HG02759 (cell line): ENCODE data around the gene IFIT2.

Experiments used
- ATAC-seq: cut with Tn5 transposase; IDR thresholded peaks from one replicate; pipeline ENCODE4 v1.9.1; 2021; ENCODE audit warnings: mild to moderate bottlenecking, moderate library complexity; ENCODE audit not compliant: unreplicated experiment

IFIT2 gene

DNA sequence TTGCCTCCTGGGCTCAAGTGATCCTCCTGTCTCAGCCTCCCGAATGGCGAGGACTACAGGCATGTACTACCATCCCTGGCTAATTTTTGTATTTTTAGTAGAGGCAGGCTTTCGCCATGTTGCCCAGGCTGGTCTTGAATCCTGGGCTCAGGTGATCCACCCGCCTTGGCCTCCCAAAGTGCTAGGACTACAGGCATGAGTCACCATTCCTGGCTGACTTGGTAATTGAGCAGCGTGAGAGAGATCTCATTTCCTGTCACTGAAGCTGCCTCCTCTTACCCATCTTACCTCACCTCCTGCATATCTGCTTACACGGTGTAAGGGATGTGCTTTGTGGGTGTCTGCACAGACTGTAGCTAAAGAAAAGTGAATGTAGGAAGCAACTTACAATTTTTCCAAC, 35.6 kb downstream of the IFIT2 start:
- no peak for ATAC-seq

DNA sequence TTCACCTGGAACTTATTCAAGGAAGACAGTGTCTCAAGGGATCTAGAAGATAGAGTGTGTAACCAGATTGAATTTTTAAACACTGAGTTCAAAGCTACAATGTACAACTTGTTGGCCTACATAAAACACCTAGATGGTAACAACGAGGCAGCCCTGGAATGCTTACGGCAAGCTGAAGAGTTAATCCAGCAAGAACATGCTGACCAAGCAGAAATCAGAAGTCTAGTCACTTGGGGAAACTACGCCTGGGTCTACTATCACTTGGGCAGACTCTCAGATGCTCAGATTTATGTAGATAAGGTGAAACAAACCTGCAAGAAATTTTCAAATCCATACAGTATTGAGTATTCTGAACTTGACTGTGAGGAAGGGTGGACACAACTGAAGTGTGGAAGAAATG, 36.9 kb downstream of the IFIT2 start:
- no peak for ATAC-seq

DNA sequence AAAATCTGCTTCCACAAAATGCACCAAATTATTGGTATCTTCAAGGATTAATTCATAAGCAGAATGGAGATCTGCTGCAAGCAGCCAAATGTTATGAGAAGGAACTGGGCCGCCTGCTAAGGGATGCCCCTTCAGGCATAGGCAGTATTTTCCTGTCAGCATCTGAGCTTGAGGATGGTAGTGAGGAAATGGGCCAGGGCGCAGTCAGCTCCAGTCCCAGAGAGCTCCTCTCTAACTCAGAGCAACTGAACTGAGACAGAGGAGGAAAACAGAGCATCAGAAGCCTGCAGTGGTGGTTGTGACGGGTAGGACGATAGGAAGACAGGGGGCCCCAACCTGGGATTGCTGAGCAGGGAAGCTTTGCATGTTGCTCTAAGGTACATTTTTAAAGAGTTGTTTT, 38.0 kb downstream of the IFIT2 start:
- ATAC-seq, result no peak

DNA sequence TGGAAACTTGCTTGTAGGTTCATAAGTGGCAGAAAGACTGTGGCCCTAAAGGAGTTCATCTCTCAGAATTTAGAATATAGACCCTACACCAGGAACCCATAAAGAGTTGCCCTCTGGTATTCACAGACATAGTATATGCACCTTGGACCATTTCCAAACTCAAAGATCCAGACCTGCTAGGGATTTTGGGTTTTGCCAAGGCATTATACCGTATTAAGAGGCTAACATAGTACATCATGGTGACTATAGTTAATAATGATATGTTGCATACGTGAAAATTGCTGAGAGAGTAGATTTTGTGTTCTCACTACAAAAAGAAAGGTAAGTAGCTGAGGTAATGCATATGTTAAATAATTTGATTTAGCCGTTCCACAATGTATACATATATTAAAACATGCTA, 39.8 kb downstream of the IFIT2 start:
- no peak for ATAC-seq

DNA sequence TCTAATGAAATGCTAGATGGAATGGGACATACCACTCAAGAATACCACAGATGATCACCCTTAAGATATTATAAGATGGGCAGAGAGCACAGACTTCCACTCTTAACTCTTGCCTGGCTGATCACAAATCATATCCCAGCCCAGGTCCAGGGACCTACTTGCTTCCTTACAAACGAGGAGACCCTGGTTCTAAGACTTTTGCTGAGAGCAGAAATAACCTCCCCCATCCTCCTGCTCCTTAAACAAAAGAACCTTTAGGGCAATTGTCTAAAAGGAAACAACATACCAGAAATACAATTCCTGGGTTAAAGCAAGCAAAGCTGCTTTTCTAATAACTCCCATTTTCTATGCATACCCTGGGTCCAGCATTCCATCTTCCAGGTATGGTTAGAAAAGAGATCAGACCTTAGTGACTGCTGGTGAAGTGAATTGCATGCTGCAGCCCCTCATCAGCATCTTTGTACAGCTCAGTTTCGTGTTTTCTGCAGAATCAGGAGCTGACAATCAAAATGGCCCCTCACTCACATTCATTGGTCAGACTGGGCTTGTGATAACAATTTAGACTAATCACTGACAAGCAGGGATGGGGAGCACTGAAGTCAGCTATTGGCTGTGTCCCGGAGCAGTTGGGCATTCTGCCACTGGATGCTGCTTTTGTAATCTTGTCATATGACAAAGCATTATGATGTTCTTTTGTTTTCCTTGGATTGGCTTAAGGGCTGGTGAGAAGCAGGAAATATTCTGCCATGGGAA, 40.5 kb downstream of the IFIT2 start:
- no peak for ATAC-seq

DNA sequence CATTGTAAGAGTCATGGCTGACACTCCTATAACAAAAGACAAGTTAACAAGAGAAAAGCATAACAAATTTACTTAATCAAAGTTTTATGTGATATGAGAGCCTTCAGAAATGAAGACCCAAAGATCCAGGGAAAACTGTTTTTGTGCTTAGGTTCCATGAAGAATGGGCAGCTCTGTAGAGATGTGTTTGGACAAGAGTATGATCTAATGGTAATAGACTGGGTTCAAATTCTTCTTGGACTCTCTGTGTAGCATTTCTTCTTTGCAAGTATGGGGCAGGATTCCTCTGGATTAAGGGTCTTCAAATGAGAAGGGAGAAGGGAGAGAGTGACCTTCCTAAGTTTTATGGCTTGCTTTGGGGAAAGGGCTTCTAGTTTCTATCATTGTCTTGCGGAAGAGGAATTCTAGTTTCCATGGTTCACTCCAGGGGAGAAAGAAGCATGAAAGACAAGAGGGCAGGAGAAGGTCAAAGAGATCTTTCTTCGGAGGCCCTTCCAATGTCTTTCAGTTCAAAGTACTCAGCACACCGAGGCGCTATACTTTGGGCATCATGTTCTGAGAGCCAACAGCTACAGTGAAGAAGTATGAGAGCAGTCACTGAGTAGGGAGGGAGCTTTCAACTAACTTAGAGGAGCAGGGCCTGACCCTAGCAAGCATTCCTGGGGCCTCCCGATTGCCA, 41.4 kb downstream of the IFIT2 start:
- ATAC-seq, result no peak

DNA sequence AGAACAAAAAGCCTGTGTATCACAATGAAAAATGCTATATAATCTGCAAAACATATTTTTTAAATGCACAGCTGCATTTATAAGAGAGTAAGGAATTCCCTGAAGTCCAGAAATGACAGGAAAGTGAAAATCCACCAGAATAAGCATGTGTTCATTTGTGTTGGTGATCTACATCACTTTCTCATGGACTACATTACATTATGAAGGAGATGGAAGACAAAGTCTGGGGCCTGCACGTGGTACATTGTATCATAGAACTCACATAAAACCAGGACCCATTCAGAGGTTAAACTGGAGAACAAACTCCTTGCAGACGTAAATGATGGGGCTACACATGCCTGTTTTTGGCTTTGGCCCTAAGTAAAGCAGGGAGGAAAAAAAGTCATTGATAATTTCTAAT, 42.3 kb downstream of the IFIT2 start:
- no peak for ATAC-seq

DNA sequence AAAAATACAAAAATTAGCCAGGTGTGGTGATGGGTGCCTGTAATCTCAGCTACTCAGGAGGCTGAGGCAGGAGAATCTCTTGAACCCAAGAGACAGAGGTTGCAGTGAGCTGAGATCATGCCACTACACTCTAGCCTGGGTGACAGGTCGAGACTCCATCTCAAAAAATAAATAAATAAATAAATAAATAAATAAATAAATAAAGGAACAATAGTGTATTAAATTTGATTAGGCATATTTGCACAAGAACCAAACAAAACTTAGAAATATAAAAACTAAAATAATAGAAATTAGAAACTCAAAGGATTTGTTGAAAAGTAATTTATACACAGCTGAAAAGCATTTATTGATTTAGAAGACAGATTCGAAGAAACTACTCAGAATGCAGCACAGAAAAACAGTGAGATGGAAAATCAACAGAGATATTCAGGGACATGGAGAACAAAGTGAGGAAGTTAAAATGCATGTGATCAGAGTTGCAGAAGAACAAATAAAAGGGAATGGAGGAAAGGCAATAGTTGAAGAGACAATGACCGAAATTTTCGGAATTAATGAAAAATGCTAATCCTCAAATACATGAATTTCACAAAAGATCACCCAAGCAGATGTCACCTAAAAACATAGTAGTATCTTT, 43.6 kb downstream of the IFIT2 start:
- ATAC-seq, result no peak

DNA sequence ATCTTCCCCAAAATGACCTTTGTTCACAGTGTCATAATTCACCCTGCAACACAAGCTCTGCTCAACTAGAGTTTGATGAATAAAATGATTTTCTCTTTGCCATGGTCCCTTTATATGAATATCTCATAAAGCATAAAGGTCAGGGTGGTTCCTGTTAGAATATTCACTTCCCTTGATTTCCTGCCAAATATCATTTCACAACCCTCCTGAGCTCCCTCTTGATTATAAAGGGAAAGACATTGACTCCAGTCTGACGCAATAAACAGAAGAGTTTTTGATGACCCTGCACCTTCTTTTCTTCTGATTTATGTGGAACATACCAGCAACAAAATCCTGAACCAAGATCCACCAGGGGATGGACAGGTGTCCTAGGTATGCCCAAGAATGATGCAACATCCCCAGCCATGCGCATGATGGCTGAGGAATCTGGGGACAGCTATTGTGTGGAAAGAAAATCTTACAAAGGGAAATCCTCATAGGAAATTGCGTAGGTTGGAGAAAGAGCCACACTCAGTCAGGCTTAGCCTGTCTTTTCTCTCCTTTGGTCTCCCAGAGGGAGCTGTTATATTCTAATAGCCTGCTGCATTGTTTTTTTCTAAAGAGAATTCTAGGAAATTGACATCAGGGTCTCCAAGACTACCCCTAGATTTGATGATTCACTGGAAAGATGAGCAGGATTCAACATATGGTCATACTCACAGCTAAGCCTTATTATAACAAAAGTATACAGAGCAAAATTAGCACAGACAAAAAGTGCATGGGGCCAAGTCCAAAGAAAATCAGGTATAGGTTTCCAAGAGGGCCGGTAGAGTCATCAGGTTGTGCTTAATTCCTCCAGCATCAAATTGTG, 44.8 kb downstream of the IFIT2 start:
- ATAC-seq, result no peak

DNA sequence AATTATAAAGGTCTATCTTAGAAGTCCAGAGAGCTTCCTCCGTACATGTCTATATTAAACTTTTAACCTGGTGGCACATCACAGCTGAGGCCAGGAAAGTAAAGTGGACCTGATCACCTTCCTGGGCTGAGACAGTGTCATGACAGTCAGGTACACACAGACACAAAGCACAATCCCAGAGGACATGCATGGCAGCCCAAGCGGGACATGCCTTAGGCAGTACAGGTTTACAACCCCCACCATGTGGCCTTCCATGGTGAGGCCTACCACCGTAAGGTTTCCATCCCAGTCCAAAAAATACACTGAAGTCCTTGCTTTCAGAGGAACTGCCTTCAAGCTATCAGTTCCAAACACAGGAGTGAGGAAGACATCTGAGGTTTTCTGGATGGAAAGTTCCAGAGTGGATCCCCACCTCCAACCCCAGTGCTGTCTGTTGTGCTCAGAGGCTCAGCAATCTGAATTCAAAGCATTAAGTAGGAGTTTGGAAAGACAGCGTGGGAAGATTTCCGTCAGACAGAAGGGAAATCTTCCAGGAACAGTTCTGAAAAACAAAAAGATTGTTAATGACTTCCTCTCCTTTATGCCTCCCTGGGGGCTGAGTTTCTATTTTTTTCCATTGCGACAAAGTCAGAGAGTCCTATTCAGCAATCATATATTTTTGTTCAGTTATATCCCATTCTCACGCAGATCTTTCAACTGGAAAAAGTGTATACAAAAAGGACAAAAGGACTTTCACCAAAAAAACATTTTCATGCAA, 46.0 kb downstream of the IFIT2 start:
- ATAC-seq, result no peak

DNA sequence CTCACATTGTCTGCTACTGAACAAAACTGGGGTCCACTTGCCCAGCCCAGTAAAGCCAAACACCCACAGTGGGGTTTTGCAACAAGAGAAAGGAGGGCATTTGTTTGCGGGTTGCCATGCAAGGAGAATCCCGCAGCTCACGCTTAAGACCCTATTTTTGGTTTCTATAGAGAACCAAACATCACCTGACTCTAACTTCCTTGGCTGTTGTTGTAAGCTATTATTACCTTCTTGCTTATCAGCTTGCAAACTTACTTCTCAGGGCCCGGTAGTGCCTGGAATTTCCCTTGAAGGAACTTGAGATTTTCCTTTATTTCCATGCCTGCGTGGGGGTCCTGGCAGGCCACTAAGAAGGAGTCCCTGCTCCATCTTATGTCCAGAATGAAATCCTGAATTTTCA, 46.6 kb downstream of the IFIT2 start:
- no peak for ATAC-seq

DNA sequence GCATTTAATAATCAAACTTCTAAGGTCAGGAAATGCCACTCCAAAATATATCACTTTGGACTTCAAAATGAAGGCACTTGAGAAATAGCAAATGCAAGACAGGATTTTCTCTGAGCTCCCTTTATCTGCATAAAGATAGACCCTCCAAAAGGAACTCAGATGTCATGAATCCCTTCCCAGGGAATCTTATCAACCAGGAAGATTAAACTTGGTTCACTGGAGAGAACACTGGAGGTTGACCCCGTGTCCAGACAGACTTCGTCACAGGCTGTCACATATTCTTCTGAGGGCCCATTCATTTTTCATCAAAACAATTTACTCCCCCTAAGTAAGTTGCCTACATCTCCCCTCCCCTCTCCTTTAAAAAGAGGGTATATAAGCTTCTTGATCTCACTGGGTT, 47.1 kb downstream of the IFIT2 start:
- no peak for ATAC-seq

DNA sequence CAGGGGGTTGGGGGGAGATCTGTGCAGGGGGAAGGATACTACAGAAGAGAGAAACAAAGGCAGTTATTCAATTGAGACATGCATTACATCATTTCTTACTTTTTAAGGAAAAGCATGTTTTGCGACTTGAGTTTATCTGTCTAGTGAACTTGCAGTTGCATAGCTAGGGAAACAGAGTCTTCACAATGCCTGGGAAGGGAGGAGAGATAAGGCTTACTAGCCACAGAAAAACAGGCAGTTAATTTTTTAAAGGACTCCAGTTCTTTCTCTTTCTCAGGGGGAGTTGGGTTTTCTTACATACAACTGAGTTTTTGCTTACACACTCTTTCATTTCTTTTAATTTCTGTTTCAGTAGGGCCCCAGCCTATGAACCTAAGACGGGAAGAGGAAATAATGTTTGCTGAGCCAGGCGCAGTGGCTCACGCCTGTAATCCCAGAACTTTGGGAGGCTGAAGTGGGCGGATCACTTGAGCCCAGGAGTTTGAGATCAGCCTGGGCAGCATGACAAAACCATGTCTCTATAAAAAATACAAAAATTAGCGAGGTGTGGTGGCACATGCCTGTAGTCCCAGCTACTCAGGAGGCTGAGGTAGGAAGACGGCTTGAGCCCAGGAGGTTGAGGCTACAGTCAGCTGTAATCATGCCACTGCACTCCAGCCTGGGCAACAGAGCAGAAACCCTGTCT, 48.9 kb downstream of the IFIT2 start:
- peak; percentile 46 for ATAC-seq

DNA sequence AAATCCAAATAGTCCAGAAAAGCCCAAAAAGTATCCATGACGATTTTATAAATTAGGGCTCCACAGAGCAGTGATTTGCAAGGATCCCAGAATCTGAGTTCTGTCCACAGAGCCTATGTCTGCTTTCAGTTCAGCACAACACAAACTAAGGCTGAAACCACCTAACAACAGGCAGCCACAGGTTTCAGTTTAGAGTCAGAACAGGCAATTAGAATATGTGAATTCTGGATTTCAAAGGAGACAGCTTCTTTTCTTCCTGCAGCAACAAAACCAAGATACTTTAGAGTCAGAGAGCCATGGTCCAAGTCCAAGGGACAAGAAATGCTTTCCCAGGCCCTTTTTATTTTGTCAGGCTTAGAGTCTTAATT, 49.5 kb downstream of the IFIT2 start:
- ATAC-seq, result peak; percentile 80

DNA sequence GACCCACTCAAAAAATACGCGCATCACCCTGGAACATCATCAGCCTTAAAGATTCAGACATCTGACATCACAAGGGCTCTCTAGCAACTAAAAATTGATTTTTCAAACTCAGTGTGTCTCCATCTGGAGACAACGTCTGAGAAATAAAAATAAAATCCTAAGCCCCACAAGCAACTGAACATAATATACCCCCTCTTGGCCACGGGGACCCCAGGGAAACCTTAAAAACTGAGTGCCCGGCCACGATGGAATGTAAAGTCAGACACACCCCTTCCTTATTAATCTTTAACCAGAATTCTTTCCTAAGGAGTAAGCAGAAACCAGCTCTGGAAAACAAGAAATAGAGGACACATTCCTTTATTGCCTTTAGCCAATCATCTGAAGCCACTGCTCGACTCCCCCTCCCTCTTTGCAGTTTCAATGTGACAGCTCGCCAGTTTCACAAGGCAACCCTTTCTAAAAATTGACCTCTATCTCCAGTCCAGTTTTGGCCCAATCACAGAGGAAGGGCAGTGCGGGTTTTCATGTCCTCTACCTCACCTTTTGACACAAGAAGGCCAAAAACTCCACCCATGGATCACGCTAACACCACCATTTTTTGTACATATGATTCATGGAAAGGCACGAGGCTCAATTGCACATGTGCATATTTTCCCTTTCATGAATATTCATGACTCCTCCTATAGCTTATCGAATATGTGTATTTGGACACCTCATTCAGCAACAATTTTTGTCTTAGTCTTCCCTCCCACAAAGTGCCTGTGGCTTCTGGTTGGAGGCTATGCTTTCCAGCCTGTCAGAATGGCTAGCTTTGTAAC, 50.1 kb downstream of the IFIT2 start:
- peak; percentile 33 for ATAC-seq

DNA sequence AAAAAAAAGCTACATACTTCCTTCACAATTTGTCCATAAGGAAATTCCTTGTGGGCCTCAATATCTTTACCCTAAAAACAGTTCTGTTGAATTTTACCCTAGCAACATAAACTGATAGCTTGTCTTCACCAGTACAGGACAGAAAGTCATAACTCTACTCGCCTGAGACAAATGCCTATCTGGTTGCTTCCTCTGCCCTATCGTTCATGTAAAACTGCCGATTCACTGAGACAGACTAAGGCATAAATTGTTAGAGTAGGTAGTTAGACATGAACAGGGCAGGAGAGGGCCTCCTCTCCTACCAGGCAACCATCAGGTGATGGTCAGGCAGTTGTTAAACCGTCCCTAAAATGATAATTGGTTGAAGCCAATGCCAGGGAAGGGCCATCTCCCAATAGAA, 51.0 kb downstream of the IFIT2 start:
- ATAC-seq, result no peak

DNA sequence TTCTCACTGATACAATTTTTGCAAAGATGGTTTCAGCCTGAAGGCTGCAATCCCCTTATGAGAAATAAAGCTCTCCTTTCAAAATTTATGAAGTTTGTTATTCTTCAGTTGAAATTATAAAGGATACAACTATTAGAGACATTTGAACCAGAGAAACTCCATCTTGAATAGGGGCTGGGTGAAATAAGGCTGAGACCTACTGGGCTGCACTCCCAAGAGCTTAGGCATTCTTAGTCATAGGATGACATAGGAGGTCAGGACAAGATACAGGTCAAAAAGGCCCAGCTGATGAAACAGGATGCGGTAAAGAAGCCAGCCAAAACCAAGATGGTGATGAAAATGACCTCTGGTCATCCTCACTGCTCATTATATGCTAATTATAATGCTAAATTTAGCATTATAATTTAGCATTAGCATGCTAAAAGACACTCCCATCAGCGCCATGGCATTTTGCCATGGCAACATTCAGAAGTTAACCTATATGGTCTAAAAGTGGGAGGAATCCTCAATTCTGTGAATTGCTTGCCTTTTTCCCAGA, 53.6 kb downstream of the IFIT2 start:
- ATAC-seq, result no peak

DNA sequence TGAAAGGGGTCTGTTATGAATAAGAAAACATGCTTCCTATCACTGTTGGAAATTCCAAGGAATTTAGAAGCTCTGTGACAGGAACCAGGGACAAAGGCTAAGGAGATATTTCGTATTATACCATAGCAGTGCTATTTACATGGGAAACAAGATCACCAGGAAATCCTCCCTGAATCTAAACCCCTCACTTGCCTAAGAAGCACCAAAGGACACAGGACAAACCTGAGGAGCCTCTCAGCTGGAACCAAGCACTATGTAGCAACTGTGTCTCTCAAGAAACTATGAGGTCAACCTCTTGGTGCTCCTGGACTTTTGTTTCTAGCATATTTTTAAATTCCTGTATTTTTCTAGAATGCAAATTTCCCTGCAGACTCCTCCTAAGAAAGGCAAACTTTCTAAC, 55.2 kb downstream of the IFIT2 start:
- no peak for ATAC-seq

DNA sequence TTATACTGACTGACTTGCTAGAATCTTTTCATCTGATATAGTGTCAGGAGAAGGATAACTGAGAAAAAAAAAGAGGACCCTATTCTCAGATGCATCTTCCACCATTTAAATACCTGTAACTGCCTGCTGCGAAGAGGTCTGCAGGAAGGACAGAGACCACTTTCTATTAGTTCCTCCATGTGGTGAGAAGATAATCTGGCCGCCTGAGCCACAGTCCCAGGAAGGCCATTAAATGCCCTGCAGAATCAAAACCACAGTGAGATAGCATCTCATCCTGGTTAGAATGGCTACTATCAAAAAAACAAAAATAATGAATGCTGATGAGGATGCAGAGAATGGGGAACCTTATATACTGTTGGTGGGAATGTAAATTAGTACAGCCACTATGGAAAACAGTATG, 56.1 kb downstream of the IFIT2 start:
- ATAC-seq, result no peak
